HK-2 (cell line): ENCODE results near the gene NEK6.

Experiments used
- DNase-seq: peaks from one replicate; pipeline ENCODE4 v3.0.0-alpha.2; 2018; ENCODE audit not compliant: unreplicated experiment

Gene NEK6

DNA sequence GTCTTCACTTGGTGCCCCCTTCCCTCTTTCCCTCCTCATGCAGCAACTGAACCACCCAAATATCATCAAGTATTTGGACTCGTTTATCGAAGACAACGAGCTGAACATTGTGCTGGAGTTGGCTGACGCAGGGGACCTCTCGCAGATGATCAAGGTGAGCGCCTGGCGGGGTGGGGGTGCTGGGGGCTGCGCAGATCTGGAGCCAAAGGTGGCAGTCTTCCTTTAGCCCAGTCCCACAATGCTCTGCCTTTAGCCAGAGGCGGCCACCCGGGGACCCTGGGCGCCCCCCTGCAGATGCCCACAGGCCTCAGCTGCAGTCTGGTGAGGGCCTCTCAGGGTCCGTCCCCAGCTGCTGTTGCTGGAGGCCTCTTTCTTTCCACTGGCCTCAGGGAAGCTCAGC, 63.7 kb downstream of the NEK6 start:
- DNase-seq = no peak

DNA sequence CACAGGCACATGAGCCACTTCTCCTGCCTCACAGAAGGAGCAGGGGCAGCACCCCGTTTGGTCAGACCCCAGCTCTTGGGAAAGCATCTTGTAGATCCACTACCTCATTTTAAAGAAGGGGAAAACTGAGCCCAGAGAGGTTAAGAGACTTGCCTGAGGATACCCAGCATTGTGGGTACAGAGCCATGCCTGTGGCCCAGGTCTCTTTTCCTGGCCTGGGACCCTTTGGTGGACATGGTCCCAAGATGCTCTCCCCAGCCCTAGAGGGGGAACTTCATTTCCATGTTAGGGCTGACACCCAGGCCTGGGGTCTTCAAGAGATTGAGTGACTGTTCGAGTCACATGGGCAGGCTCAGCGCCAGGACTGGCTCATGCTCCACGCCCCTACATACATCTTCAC, 64.2 kb downstream of the NEK6 start:
- no peak for DNase-seq

DNA sequence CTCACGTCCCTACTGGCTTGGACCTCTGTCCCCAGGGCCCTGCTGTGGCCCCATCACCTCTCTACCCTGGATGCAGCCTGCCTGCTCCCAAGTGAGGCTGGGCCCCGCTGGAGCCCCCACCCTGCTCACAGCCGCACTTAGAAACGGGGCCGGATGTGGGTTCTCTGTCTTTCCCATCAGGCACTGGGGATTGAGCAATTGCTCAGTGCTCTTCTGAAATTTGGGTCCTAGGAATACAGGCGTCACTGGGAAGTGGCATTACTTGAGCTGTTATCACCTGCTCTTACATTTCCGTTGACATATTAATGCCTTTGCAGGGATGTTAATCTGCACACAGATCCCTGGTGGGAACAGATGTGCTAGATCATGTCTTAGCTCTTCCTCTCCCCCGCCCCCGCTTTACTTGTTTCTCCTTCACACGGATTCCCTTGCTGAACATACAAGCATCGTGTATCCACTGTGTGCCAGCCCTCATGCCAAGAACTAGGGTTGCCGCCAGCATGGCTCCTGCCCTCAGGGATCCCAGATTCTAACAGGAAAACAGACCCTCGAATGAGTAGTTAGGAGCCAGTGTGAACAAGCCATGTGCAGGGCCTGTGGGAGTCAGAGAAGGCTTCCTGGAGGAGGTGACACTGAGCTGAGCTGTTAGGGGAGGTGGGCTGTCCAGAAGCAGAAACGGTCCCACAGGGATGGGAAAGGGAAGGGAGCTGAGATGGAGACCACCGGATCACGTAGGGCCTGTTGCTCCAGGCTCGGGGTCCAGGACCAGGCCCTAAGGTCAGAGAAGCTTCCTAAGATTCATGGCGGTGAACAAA, 65.1 kb downstream of the NEK6 start:
- no peak for DNase-seq

DNA sequence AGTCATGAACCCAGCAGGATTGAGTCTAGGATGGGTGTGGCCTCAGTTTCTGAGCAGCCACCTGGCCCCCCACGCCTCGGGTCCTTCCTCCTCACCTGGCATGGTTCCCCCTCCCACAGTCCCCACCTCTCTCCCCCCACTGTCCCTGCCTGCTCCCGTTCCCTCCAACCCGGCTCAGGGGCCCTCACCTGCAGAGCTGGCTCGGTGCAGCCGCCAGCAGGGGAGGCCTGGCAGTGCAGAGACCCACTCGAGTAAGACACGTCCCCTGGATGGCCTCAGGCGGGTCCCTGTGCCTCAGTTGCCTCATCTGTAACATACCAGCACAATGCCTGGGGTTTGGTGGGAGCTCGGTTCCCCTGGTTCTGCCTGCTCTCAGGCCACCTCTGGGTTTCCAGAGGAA, 66.2 kb downstream of the NEK6 start:
- DNase-seq = no peak

DNA sequence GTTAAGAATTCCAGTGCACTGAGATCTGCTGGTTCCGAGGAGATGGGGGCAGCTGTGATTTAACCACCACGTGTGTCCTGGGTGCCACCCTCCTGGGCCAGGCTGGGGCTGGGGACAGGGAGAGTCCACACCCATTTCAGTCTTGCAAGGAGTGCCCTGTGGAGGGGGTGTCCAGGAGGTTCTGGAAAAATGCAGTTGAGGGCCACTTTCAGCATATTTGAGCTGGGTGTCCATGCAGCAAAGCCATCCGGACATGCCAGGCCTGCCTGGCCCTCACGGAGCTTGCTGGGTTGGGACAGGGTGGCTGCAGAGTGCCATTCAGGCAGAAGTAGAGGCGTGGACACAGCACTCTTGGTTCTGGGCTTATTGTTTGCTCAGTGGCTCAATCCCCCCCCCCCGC, 68.1 kb downstream of the NEK6 start:
- DNase-seq = no peak

DNA sequence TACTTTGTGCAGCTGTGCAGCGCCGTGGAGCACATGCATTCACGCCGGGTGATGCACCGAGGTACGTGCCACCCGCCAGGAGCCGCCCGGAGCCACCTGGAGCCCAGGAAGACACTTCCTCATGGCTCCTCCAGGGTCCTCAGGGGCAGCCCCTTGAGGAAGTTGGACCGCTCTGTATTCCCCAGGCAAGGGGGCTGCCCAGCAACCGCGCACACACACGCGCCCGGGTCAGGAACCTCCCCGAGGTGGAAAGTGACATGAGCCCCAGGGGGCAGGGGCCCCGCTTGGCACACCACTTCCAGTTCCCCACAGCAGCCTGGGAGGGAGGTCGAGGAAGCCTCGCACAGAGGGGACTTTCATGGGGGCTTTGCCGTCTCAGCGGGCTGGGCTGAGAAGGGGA, 68.6 kb downstream of the NEK6 start:
- no peak for DNase-seq

DNA sequence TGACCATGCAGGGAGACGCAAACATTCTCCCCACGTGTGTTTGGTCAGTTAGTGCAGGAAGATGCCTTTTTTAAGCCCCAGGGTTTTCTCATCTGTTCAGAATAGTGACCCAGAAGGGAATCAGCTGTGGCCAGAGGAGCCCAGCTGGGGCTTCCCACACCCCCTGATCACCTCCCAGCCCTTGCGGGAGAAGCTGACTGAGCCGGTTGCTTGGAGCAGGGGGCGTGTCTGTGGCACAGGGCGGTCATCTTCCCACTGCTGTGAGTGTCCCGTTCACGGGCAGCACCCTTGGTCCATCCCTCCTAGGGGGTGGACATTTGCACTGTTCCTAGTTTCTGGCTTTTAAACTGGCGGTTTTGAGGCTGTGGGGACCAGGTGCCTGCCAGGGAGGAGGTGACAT, 69.7 kb downstream of the NEK6 start:
- no peak for DNase-seq

DNA sequence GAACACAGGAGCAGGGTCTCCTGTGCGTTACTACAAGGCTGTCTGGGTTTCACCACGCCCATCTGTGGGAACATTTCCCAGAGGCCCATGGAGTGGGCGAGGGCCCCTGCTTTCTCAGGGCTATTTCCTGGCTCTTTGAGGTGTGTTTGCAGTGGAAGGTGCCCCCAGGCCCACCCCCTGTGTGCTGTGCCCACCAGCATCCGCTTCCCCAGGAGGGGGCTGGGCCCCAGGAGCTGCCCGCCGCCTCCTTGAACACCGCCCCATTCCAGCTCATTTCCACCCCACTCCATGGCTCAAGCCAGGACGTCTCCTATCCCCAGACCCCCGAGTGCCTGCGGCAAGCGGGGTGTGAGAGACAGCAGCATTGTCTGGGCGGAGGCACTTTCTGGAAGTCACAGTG, 70.5 kb downstream of the NEK6 start:
- no peak for DNase-seq

DNA sequence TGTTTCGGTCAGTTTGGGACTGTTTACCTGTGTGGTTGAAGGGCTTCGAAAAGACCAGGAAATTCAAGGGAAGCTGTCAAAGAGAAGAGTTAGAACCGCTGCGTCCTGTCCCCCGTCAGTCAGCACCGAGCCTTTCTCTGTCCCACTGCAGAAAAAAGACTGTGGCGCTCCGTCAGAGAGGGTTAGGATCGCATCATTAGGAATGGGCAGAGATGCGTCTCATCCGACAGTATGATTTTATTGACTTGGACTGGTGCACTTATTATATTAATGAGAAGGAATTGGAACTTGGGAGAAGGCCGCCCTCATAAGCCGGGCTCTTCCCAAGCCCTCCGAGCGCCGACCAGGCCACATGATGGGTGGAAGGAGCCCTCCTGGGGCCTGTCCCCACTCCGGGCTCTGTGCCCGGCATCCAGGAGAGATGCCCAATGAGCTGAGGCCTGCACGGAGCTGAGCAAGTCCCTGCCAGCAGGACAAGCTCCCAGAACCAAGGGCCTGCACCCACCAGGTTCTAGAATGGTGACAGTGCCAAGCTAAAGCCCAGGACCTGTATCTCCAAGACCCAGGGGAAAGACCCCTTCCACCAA, 71.5 kb downstream of the NEK6 start:
- DNase-seq = no peak

DNA sequence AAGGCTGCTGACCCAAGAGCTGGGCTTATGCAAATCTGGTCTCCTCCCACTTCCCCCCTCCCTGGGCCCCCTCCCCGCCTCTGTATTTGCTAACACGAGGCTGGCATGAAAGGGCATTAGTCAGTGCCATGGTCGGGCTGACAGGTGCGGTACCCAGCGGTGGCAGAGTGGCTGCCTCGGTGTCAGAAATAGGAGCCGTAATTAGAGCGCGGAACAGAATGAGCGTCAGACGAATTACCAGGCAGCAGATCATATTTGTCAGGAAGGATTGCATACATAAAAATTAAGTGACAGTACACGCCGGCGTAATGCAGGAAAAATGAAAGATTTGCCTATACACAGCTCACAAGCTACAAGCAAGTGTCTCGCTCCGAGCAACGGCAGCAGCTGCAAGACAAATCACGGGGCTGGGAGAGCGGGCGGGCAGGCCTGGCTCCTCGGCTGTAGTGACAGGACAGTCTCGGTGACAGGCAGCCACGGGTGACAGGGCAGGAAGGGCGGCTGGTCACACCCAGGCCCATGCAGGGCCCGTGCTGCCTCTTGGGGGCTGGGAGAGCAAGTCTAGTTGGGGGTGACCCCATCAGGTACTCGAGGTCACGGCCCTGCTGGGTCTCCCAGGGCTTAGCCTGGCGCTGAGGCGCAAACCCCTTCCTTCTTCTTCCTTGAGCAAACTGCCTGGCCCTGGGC, 72.4 kb downstream of the NEK6 start:
- DNase-seq = no peak

DNA sequence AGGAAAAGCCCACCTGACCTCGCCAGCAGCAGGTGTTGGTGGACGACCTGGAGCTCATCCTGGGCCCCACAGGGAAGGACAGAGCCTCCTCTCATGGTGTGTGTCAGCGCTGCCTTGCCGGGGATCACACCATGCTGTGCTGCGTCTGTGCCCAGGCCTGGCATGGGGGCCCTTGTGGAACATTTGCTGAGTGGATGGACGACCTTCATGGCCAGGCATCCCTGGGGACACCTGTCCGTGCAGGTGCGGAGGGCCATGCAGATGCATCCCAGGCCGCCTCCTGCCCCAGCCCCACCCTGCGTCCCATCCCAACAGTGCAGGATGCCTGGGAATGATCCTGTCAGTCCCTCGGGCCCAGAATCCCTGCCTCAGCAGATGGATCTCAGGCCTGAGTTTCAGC, 73.8 kb downstream of the NEK6 start:
- no peak for DNase-seq

DNA sequence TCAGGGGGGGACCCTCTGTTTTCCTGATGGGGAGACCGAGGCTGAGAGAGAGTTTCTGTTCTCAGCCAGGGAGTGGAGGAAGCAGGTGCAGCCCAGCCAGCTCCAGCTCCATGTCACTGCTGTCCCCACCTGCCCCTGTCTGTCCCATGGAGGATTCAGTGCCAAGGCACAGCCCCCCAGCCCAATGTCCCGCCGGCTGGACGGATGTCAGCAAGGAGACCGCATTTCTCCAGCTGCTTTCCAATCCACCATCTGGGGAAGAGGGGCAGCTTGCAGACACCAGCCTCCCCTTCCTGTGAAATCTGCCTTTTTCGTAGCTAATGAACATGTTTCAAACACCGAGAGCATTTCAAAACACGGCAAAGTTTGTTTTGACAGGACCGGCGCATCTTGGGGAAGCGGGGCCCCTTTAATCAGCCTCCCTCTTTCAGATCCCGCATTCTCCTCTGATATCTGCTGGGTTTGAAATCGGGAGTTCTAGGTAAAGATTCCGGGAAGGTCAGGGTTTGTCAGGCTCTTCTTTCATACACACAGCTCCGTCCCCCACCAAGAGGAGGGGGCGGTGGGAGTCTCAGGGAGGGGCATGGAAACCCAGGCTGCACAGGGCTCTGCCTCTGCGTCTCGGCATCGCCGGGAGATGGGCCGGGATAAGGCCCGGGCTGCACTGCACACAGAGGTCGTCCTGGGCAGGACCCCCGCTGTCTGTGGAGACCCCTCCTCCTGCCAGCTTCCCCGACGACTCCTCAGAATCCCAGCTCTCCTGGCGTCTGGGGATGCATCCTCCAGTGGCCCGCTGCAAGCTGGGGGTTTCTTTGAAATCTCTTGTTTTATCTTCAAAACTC, 74.8 kb downstream of the NEK6 start:
- no peak for DNase-seq

DNA sequence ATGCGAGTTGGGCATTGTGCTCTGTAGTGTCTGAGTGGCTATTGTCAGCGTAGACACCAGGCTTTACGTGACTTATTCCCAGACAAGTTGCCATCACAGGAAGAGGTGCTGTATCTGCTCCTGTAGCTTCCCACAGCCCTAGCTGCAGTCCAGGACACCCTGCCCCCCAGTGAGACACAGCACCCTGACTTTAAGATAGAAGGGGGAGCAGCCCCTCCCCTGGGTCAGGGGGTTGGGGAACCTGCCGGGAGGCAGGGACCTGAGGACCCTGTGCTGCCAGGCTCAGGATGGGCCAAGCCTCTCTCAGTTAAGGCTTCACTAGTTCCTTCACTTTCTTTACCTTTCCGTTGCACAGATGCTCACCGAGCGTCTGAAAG, 75.4 kb downstream of the NEK6 start:
- no peak for DNase-seq

DNA sequence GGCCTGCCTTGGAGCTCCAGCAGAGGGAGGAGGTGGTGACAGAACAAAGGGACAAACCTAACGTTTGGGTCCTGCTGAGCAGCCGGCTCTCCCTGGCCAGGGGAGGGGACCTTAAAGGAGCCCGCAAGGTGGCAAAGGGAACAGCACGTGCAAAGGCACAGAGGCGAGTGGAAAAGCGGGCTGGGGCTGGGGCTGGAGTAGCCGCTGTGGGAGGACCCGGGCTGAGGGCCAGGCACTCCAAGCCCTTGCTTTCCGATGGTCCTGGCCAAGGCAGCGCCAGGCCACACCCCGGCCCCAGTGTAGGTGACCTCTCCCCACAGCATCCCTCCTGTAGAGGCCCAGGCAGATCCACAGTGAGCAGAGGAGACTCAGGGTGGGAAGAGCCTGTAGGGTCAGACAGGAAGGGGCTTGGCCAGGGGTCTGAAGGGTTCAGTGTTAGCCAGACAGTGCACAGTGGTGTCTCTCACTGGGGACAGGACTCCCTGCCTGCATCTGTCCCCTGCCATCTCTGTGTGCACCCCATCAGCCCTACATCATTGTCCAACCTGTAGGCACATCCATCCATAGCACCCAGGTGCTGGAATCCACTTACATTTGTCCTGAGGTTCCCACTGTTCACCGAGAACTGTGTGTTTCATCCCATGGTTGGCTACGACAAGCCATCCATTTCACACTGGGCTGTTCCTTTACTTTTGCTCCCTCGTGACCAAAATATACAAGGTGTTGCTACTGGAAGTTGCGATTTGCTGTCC, 77.0 kb downstream of the NEK6 start:
- no peak for DNase-seq

DNA sequence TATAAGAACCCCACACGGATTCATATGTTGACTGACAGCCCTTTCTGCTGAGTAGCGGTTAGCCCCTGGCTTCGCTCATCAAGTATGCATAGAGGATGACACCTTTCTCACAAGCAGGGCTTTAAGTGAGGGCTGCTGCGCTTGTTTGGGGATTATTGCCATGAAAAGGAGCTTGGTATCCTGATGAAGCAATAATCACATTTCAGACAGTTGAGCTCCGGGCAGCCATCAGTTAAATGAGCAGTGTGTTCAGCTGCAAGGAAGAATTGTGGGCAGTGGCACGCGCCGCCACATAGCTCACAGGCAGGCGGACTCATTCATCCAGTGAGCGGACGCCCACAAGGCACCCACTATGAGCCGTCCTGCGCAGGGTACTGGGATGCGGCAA, 77.6 kb downstream of the NEK6 start:
- DNase-seq = no peak

DNA sequence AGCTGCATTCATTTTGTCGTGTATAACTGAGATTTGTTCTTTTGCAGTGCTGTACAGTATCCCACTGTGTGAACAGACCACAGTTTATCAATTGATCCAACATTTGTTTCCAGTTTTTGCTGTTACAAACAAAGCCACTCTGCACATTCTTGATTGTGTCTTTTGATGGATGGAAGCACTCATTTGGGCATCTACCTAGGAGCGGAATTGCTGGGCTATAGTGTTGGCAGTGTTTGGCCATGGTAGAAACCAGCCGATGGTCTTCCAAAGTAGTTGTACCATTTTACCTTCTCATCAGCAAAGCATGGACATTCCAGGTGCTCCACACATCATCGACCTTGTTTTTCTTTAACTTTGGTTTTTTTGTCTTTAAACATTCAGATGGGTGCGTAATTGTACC, 79.8 kb downstream of the NEK6 start:
- no peak for DNase-seq

DNA sequence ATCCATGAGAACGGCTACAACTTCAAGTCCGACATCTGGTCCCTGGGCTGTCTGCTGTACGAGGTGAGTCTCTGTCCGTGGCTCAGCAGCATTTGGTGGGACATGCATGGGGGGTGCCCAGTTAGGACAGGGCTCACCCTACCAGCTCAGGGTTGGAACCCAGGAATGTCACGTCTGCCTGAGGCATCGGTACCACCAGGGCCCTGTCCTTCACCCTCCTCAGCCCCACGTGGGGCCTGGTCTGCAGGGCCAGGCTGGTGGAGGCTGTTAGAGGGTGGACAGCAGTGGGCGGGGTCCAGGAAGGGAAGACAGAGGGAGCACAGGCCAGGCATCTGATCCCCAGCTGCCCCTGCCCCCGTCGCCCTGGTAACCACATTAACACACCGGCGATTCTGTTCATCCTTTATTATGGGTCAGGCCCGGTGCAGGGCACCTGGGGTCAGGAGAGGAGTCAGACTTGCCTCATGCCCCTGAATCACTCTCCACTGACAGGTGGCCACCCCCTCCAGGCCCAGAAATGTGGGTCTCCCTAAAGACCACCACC, 81.9 kb downstream of the NEK6 start:
- no peak for DNase-seq

DNA sequence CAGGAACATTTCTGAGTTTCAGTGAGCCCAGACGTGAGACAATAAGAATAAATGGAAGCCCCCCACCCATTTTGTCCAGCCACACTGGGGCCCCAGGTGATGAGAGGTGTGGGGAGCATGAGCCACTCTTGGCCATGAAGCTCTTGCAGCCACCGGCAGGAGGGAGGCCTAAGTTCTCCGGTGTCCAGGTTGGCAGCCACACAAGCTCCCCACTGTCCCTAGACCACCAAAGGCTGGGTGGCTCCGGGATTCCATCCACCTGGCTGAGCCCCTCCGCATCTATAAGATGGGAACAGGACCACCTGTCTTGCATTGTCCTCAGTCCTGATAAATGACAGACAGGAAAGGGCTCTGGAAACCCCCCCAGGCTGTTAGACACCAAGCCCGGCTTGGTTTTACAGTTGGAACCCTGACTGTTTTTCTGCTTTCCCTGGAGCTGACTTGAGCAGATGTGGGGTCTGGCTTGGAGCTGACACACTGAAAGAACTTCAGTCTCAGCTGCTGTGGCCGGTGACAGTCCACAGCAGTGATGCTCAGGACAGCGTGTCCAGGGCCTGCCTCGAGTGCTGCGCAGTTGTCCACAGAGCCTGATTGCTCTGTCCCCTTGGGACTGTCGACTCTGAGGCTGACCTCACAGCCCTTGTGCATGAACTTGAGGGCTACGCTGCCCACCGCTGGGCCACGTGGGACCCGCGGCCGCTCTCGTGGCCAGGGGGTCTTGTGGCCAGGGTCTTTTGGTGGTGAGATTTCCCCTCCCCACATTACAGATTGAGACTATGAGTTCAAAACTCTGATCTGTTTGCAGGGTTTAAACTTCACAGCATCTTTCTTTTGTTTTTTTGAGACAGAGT, 82.7 kb downstream of the NEK6 start:
- no peak for DNase-seq

DNA sequence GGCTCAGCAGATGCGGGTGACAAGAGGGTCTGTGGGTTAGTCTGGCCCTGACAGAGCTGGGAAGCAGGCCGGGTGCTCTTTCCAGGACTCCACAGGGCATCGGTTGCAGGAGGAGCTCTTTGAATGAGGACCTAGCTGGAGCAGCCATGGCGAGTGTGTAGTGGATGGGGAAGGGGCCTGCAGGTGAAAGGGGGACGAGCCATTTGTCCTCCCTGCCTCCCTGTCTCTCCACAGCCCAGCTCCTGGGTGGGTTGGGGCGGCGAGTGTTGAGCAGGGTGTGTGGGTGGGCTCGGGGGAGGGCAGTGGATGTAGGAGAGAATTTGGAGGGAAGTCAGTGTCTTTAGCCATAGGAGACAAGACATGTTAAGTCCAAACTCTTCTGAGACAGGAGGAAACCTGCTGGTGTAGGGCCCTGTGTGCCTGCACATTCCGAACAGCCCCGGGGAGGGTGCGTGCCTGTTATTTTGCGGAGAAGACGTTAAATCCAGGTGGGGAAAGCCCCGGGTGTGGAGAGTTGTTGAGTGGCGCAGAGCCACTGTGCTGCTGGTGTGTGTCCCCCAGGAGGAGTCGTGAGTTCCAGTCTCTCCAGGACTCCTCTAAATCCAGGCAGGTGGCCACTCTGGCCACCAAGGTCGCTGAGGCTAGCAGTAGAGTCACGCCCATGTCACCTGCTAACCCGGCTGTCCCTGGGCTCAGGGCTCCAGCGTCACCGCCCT, 83.9 kb downstream of the NEK6 start:
- no peak for DNase-seq

DNA sequence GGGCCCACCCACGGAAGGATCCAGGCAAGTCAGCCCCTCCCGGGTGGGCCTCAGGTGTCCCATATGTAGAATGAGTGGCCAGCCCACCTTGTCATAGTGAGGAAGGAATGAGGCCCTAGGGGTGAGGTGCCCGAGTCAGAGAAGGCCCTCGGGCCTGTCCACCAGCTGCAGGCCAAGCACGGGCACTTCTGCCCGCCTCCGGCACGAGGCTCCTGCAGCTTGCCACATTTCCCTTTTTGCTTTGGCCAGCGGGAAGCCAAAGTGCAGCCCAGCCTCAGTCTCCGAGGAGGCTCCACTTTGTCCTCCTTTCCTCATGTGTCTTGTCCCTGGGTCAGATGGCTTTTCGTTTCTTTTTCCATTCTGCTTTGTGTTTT, 84.6 kb downstream of the NEK6 start:
- DNase-seq = no peak
